K562 (cell line): Measurements from ENCODE around the gene HGS. TPM values are rescaled to one million over a fixed set of nuclear protein-coding genes. Genes with fewer than 3 reads are reported as not detected.

ENCODE experiments used
- NFE2L1 ChIP-seq: fragments of 450-650 bp; IDR thresholded peaks from 2 replicates; pipeline ENCODE4 v1.6.1; 2016; ENCODE audit warnings: missing genetic modification characterization, low read depth, mild to moderate bottlenecking, missing compliant biosample characterization, moderate library complexity, borderline replicate concordance
- POLR2A ChIP-seq: fragments of 450-650 bp; conservative IDR thresholded peaks from 2 replicates; pipeline ENCODE4 v1.6.1; 2016
- RBM34 ChIP-seq: fragments of 200-400 bp; formaldehyde crosslinking; IDR thresholded peaks from 2 replicates; pipeline ENCODE4 v1.6.1; 2018; ENCODE audit warnings: low read length, borderline replicate concordance; ENCODE audit not compliant: insufficient read depth
- SRSF1 ChIP-seq: fragments of 200-400 bp; formaldehyde crosslinking; IDR thresholded peaks from 2 replicates; pipeline ENCODE4 v1.6.1; 2017; ENCODE audit warnings: mild to moderate bottlenecking, low read depth, low read length, moderate library complexity
- THRB ChIP-seq: fragments of 450-650 bp; formaldehyde crosslinking; conservative IDR thresholded peaks from 2 replicates; pipeline ENCODE4 v1.4.0; 2022; ENCODE audit warnings: mild to moderate bottlenecking, missing genetic modification characterization
- XRCC4 ChIP-seq: IDR thresholded peaks from one replicate; pipeline ENCODE4 v1.6.1; 2011; ENCODE audit not compliant: insufficient read depth, insufficient read length; ENCODE audit errors: extremely low read depth
- ZFX ChIP-seq: sonication (generic); formaldehyde crosslinking; IDR thresholded peaks from 2 replicates; pipeline ENCODE4 v1.8.0; 2022; ENCODE audit warnings: mild to moderate bottlenecking, missing genetic modification reagents, moderate library complexity
- ZNF551 ChIP-seq: fragments of 250-450 bp; sonication (Bioruptor Pico); IDR thresholded peaks from 2 replicates; pipeline ENCODE4 v1.5.0; 2021; ENCODE audit warnings: mild to moderate bottlenecking, moderate library complexity
- ZNF75A ChIP-seq: fragments of 450-650 bp; formaldehyde crosslinking; IDR thresholded peaks from 2 replicates; pipeline ENCODE4 v1.4.0; 2020; ENCODE audit warnings: mild to moderate bottlenecking
- polyA plus RNA-seq, 8 experiments: library from polyadenylated mRNA; depleted of rRNA in 4 of 8; stranded (reverse) in 5 of 8; unstranded in 3 of 8; fragments of >200 nt; fragmentation: Nextera tagmentation in 2 of 8; fragmentation: Illumina TruSeq in 1 of 8; extraction: Ambion mirVana in 2 of 8; extraction: Trizol in 1 of 8; gene quantifications; 2 replicates each; pipeline versions ENCODE4 v1.2.1 to v1.2.3, GENCODE V29; 2011 to 2014; ENCODE audit warnings: inconsistent platforms in 1 of 8, missing spikeins in 1 of 8
- total RNA-seq, 7 experiments: library from RNA; depleted of rRNA in 6 of 7; stranded (reverse); fragments of >200 nt in 6 of 7; fragmentation: Illumina TruSeq in 2 of 7; extraction: Trizol in 2 of 7; gene quantifications; 2 replicates each; pipeline versions ENCODE4 v1.2.1 to v1.2.3, GENCODE V29; 2011 to 2021; ENCODE audit warnings: low replicate concordance in 1 of 7
- TF ChIP-seq, protein P1 (sequence below): fragments of 250-450 bp; sonication (Bioruptor Pico); IDR thresholded peaks from 2 replicates; pipeline ENCODE4 v1.5.1; 2021; ENCODE audit warnings: mild to moderate bottlenecking
- TF ChIP-seq, protein P2 (sequence below): fragments of 250-450 bp; sonication (Bioruptor Pico); IDR thresholded peaks from 2 replicates; pipeline ENCODE4 v1.5.0; 2021; ENCODE audit warnings: mild to moderate bottlenecking, moderate library complexity
- TF ChIP-seq, protein P3 (sequence below), 2 experiments: fragments of 450-650 bp in 1 of 2; sonication (generic) in 1 of 2; formaldehyde crosslinking in 1 of 2; IDR thresholded peaks in 1 of 2; conservative IDR thresholded peaks in 1 of 2; 2 replicates each; pipeline versions ENCODE4 v1.6.1 to v1.8.1; 2016 to 2023; ENCODE audit warnings: mild to moderate bottlenecking in 2 of 2, moderate library complexity in 2 of 2, inconsistent platforms in 1 of 2, missing genetic modification reagents in 1 of 2
- TF ChIP-seq, protein P4 (sequence below): fragments of 250-450 bp; sonication (Bioruptor Pico); IDR thresholded peaks from 2 replicates; pipeline ENCODE4 v1.4.0; 2020

The HGS gene
- total and polyA plus RNA-seq, 9 of the 15 experiments (the other 6 are each of a cell fraction or from before 2014, with no cell fraction given) = 3.9 to 176 (median 77.1) TPM

GRCh38 chr17:81702934-81703746, 19.3 kb downstream of the HGS start, which contains the start of gene MRPL12 (continued):
- TF ChIP-seq, protein P1, sequence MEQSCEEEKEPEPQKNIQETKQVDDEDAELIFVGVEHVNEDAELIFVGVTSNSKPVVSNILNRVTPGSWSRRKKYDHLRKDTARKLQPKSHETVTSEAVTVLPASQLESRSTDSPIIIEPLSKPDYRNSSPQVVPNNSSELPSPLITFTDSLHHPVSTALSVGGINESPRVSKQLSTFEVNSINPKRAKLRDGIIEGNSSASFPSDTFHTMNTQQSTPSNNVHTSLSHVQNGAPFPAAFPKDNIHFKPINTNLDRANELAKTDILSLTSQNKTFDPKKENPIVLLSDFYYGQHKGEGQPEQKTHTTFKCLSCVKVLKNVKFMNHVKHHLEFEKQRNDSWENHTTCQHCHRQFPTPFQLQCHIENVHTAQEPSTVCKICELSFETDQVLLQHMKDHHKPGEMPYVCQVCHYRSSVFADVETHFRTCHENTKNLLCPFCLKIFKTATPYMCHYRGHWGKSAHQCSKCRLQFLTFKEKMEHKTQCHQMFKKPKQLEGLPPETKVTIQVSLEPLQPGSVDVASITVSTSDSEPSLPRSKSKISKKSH = no peak
- peak; percentile 89 for TF ChIP-seq ZFX (CRISPR knock-in tag)
- TF ChIP-seq ZNF551 = no peak
- no peak for TF ChIP-seq RBM34
- TF ChIP-seq THRB (CRISPR knock-in tag) = no peak
- no peak for TF ChIP-seq ZNF75A (CRISPR knock-in tag)
- no peak for TF ChIP-seq SRSF1
- TF ChIP-seq, protein P2, sequence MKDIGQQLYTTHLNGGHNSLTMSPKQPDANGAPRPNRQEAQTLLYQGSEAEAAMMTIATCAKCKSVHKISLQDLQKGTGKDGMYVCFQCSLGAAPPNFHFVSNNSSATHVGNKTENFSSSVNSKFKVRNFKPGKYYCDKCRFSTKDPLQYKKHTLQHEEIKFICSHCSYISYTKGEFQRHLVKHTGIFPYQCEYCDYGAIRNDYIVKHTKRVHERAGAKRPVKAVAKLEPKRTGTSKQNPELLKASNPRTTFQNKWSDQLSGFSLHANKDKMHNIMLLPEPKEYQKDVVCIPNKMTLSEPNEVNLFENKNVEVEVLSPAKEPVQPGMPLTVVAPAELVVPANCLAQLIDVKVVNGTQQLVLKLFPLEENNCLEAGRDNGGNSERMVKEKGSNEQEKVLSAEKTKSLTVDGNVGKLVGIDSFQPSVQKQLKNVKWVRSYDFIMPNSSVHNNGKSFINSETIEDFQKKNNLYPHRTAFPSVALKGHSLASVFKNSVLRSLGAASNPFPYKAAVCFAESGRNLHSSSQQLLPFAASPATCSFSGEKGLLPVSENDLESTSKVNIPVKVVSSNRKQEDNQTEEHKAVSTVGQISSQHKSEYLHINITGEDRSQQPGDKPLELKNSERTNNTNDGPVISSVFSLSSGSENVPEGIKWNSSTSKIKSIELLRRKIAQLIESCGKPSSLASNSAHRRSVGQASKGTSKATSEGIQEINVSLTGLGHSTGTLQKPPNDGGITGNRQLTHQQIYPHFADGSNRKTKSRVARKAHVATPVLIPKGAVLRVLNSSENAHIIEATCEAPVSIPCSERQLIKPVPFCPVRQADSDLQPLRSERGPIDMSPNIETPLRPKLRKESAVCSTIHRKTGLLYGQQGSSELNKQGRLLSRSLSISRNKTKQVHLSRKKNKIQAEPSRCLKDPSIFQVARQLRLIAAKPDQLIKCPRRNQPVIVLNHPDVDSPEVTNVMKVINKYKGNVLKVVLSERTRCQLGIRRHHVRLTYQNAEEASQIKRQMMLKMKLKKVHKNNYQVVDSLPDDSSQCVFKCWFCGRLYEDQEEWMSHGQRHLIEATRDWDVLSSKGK (CRISPR knock-in tag) = no peak
- TF ChIP-seq, protein P3, sequence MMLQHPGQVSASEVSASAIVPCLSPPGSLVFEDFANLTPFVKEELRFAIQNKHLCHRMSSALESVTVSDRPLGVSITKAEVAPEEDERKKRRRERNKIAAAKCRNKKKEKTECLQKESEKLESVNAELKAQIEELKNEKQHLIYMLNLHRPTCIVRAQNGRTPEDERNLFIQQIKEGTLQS (IDR thresholded peaks at IDR 0.05) = no peak
- TF ChIP-seq, protein P3 (CRISPR knock-in tag; conservative IDR thresholded peaks at IDR 0.05) = no peak; the same call in 1 of the 2 replicates
- TF ChIP-seq, protein P4, sequence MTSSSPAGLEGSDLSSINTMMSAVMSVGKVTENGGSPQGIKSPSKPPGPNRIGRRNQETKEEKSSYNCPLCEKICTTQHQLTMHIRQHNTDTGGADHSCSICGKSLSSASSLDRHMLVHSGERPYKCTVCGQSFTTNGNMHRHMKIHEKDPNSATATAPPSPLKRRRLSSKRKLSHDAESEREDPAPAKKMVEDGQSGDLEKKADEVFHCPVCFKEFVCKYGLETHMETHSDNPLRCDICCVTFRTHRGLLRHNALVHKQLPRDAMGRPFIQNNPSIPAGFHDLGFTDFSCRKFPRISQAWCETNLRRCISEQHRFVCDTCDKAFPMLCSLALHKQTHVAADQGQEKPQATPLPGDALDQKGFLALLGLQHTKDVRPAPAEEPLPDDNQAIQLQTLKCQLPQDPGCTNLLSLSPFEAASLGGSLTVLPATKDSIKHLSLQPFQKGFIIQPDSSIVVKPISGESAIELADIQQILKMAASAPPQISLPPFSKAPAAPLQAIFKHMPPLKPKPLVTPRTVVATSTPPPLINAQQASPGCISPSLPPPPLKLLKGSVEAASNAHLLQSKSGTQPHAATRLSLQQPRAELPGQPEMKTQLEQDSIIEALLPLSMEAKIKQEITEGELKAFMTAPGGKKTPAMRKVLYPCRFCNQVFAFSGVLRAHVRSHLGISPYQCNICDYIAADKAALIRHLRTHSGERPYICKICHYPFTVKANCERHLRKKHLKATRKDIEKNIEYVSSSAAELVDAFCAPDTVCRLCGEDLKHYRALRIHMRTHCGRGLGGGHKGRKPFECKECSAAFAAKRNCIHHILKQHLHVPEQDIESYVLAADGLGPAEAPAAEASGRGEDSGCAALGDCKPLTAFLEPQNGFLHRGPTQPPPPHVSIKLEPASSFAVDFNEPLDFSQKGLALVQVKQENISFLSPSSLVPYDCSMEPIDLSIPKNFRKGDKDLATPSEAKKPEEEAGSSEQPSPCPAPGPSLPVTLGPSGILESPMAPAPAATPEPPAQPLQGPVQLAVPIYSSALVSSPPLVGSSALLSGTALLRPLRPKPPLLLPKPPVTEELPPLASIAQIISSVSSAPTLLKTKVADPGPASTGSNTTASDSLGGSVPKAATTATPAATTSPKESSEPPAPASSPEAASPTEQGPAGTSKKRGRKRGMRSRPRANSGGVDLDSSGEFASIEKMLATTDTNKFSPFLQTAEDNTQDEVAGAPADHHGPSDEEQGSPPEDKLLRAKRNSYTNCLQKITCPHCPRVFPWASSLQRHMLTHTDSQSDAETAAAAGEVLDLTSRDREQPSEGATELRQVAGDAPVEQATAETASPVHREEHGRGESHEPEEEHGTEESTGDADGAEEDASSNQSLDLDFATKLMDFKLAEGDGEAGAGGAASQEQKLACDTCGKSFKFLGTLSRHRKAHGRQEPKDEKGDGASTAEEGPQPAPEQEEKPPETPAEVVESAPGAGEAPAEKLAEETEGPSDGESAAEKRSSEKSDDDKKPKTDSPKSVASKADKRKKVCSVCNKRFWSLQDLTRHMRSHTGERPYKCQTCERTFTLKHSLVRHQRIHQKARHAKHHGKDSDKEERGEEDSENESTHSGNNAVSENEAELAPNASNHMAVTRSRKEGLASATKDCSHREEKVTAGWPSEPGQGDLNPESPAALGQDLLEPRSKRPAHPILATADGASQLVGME = no peak; the same call in 1 of the 2 replicates
- no peak for TF ChIP-seq NFE2L1 (tag)
- TF ChIP-seq POLR2A = peak; percentile 93
- TF ChIP-seq XRCC4 = no peak
